ENCODE measurements around the gene PPIL6.

GRCh38 chr6:109452181-109452580 lies 11.8 kb upstream of the PPIL6 start:
- TF ChIP-seq CTCF (IDR thresholded peaks at IDR 0.05; ENCODE audit: poor library complexity) = no peak
- TF ChIP-seq EZH2 (IDR thresholded peaks at IDR 0.05; ENCODE audit: borderline replicate concordance) = no peak
- no peak for TF ChIP-seq EZH2phosphoT487 (IDR thresholded peaks at IDR 0.05; ENCODE audit: low read depth, severe bottlenecking, unreplicated experiment)

All from hepatocyte (in vitro differentiated cells).